Head of caudate nucleus (tissue), 42 donors: ENCODE data around the gene TNFAIP8L3.
A peak's percentile ranks its signal among the peaks of the same experiment; 100 is the strongest.

Source experiments
- DNase-seq, 42 donors: peaks; one replicate each; pipeline versions ENCODE4 v3.0.0 to v3.0.0-alpha.2; 2020 to 2021; ENCODE audit warnings: mixed read lengths in 7 of 42
- intact Hi-C: fragments of 100-400 bp; cut with DNase I; formaldehyde crosslinking; loops from one replicate; pipeline ENCODE4 v1.15.0; 2022

The TNFAIP8L3 gene

DNA sequence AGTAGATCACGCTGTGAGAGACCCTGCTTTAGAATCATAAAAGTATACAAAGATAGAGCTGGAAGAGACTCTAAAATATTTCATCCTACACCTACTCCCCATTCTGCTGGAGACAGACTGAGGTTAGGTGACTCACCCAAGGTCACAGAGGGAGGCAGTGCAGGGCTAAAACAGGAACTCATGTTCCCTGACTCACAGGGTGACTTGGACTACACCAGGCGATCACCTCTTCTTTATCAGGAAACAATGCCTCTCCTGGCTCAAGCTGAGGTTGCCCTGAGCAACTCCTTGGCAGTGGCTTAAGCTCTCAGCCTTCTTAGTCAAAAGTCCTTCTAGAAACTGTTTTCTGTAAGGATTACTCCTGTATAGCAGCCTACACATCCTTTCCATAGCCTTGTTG is 26.4 kb upstream of the TNFAIP8L3 start:
- intact Hi-C loops = no loop called here
- peak in 3 of 42 donors; percentile 20 to 57 (median 24) for DNase-seq

DNA sequence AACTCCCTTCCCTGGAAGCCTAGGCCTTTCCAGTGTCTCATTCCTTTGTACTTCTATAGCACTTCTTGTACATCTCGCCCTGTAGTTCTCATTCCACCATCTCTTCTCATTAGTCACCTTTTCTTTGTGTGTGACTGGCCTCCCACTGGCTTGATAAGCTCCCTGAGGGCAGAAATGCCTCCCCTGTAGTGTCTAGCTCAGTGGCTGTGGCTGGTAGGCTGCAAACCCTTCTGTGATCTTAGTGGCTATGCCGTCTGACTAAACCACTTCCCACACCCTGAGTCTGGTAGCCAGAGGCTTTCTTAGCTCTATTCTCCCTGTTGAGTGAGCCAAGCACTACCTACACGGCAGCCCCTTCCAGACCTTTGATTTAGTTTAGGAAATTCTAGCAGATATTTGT is 24.4 kb upstream of the TNFAIP8L3 start:
- no peak for DNase-seq
- intact Hi-C loops = no loop called here

DNA sequence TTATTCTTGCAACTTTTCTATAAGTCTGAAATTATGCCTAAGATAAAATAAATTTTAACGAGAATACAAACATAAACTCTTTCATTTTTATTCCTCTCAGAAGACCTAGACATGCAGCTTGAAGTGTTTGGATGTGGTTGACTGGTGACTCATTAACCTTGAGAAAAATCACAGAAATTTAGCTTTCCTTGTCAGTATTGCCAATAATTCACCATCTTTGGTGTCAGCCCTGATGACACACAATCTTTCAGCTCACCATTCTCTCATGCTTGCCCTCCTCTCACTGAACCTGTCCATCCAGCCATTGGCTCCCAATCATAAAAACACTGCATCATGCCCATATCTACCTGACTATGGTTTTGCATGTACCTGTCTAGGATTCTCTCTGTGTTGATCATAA is 22.6 kb upstream of the TNFAIP8L3 start:
- no peak for DNase-seq
- intact Hi-C loops = no loop called here

- intact Hi-C loops = no loop called here
These were observed 19.9 kb upstream of the TNFAIP8L3 start for GRCh38 chr15:51114437-51115119.

GRCh38 chr15:51112078-51112477 is 17.4 kb upstream of the TNFAIP8L3 start:
- DNase-seq = no peak
- intact Hi-C loops = no loop called here

More at GRCh38 chr15:51114437-51115119, 19.9 kb upstream of the TNFAIP8L3 start:
- DNase-seq = no peak

- peak in 3 of 42 donors; percentile 35 to 44 (median 40) for DNase-seq
- intact Hi-C loops = no loop called here
These were observed 16.4 kb upstream of the TNFAIP8L3 start for GRCh38 chr15:51111061-51111460.

DNA sequence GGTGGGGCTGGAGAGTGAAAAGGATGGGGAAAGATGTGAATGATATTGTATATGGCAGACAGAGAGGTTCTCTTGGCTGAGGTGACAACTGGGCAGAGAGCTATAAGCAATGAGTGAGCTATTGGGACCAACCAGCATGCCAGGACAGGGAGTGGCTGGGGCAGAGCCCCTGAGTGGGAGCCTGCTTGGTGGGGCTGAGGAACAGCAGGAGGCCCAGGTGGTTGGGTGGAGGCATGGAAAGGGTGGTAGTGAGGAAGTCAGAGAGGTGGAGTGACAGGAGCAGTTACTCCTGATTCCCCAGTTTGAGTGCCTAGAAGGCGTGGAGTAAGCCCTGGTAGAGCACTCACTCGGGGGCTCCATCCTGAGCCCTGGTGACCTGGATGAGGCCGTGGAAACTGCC is 15.5 kb upstream of the TNFAIP8L3 start:
- intact Hi-C loops = no loop called here
- DNase-seq = no peak

DNA sequence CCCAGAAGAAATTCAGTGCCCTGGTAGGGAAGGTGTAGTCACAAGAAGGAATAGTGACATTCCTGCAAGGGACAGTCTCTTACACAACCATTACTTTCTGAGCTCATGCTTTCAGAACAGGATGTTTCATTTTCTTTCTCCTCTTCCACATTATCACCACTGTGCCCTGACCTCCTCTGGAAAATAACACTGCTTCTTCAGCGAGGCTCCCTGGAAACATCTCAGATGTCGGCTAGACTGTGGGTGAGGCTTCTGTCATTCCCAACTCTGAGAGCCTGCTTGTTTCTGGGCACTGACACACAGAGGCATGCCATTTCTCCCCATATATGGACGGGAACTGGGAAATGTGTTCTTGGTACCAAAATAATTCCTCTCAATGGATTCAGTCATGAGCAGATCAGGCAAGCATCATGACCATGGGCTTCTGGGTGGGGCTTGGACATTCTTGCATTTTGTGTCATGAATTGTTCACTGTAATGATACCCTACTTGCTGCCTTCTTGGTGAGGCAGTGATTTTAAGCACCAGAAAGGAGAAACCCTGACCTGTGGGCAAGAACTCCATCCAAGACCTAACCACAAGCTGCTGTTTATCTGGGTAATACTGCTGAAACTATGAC is 14.3 kb upstream of the TNFAIP8L3 start:
- DNase-seq = no peak
- intact Hi-C loops = no loop called here

DNA sequence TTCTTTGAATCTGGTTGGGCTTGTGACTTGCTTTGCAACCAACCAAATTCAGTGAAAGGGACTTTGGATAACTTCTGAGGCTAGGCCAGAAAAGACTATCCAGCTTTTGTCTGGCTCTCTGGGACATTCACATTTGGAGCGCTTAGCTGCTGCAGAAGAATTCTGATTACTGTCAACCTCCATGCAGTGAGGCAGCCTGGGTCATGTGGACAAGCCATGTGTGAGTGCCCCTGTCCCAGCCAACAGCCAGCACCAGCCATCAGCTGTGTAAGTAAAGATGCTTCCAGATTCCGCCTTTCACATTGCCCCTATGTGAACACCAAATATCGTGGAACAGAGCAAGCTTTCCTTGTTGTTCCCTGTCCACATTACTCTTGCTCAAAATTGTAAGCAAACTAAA is 12.9 kb upstream of the TNFAIP8L3 start:
- peak in 4 of 42 donors; percentile 9 to 60 (median 34) for DNase-seq
- intact Hi-C loops = no loop called here

GRCh38 chr15:51106481-51106880 is 11.8 kb upstream of the TNFAIP8L3 start:
- intact Hi-C loops = no loop called here
- no peak for DNase-seq

DNA sequence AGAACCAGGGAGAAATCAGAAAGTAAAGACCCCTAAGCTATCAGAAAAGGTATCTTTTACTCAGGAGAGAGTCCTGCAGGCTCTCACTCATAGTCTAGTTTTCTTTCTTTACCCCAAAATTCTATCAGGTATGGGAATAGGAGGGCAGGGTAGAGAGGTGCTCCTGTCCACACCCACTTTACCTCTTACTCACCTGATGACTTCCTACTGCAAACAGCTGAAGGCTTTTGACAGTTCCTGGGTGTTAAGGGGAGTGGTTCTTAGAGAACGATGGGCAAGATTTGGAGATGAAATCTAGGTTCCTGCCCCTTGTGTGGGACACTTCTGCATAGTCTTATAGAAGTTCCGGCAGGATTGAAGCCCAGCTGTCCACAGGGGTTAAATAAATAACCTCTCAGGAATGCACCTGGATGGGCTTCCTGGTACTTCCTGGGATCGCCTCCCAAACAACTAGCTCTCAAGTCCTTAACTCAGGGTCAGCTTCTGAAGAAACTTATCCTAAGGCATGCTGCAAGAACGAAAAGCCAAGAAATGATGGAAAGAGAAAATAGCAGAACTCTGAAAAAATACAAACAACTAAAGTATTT is 10.8 kb upstream of the TNFAIP8L3 start:
- no peak for DNase-seq
- intact Hi-C loops = no loop called here

GRCh38 chr15:51104512-51104911 is 9.8 kb upstream of the TNFAIP8L3 start:
- intact Hi-C loops = no loop called here
- no peak for DNase-seq

- no peak for DNase-seq
- intact Hi-C loops = no loop called here
These were observed 8.6 kb upstream of the TNFAIP8L3 start for GRCh38 chr15:51103330-51103729.

DNA sequence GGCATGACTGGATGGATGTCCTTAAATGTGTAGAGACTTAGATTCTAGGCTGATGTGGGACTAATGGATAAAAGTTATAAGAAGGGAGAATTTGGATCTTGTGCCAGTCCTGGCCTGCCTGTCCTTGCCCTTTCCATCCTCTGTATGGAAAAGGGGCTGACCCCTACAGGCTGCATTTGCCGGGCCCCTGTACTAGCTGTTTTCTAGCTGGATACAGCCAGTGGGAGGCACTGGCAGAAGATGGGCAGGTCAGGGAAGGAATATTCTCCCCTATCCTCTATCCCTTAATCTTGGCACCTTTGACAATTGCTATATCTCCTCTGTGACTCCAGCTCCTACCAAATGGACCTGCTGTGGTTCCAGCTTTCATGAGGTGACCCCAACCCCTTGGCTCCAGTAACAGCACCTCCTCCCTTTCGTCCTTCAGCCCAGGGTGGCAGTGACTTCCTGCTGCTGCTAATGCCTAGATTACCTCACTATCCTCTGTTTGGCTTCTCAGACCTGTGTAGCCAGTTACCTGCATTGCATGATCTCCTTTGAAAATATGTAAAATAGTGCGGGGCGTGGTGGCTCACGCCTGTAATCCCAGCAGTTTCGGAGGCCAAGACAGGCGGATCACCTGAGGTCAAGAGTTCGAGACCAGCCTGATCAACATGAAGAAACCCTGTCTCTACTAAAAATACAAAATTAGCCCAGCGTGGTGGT is 6.2 kb upstream of the TNFAIP8L3 start:
- intact Hi-C loops = no loop called here
- no peak for DNase-seq

DNA sequence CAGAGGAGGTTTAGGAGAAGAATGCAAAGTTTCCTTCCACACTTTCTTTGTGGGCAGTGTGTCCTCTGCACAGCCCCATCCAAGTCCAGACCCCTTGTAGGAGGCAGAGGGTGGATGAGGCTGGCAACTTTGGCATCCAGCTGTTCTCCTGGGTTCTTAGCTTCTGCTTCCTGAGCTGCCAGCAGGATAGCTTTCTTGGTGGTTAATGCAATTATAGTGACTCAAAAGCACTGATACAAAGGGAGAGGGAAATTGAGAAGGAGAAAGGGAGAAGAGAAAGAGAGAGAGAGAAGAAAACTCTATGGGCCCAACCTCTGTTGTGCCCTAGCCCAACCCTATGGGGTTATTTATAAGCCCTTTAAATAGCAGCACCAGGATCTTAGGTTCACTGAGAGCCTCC is 4.5 kb upstream of the TNFAIP8L3 start:
- intact Hi-C loops = no loop called here
- no peak for DNase-seq

DNA sequence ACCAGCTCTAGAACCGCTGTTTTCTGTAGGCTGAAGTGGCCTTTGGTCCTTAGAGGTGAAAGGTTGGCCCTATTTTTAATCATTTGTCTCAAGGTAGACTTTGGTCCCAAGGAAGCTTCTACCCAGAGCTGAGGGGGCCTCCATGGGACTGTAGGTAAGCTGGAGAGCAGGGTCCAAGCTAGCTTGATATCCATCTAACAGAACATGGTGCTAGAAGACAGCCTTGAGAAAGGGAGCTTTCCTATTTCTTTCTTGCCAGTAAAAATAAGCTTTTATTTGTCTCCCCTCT is 3.6 kb upstream of the TNFAIP8L3 start:
- intact Hi-C loops = no loop called here
- no peak for DNase-seq

DNA sequence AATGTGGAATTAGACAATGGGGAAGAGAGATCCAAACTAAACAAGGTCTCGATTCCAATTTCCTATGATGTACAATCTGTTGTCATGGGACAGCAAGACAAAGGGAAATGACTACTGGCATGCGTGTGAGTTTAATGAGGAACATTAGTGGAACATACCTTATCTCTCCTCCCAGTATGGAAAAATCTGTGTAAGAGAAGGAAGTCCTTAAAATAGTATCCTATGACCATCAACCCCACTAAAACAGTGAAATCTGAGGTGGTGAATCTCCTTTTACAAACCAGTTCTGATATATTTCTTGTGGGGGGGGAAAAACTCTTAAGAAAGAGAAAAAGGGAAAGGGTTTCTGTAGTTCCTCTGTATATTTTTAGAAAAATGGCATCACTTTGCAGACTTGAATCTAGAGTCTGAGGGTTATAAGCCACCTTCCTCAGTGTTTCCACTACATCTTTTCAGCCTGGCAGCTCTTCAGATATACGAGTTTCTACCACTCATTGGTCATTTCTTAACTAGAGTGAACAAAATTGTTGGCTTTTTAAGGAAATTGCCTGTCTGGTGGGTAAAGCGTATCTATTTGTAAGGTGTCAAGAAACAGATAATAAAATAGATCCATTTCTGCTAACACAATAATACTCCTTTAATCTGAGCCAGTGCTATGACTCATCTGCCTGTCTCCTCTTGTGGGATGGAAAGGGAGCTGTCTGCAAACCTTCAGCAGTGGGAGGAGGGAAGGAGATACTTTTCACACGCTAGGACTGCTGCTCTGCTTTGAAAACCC is 3.0 kb upstream of the TNFAIP8L3 start:
- DNase-seq = peak in 10 of 42 donors; percentile 22 to 73 (median 40)
- intact Hi-C loops = no loop called here

DNA sequence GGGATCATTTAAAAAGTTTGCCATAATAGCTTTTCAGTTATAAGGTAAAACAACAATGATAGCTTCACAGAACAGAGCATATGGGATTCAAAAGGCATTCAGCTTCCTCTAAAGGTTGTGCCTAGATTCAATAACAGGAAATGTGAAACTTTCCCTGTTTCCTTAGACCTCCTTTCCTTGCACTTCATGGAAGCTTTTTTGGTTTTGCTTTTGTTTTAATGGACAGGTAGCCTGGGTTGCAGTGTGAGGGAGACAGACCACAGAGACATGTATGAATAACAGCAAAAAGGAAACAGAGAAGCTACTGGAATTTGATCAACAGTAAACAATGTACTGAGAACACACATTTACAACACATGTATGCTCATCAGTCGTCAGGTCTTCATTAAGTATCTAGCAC is 2.3 kb upstream of the TNFAIP8L3 start:
- no peak for DNase-seq
- intact Hi-C loops = no loop called here

GRCh38 chr15:51095681-51096331 is 1.1 kb upstream of the TNFAIP8L3 start:
- intact Hi-C loops = no loop called here
- DNase-seq = no peak
